HepG2 (cell line): ENCODE data around the gene CYB5R3. TPM values are rescaled to one million over a fixed set of nuclear protein-coding genes. Genes with fewer than 3 reads are reported as not detected.

Experiments used
- BORCS8-MEF2B ChIP-seq: sonication (generic); formaldehyde crosslinking; IDR thresholded peaks from 2 replicates; pipeline ENCODE4 v1.8.0; 2022; ENCODE audit warnings: mild to moderate bottlenecking, missing genetic modification reagents
- CBX1 ChIP-seq: IDR thresholded peaks from one replicate; pipeline ENCODE4 v1.6.1; 2016; ENCODE audit warnings: antibody characterized with exemption, low read depth
- FOSL2 ChIP-seq: sonication (generic); formaldehyde crosslinking; IDR thresholded peaks from 2 replicates; pipeline ENCODE4 v1.4.0; 2020; ENCODE audit warnings: missing genetic modification reagents
- FOXO1 ChIP-seq: sonication (generic); formaldehyde crosslinking; IDR thresholded peaks from 2 replicates; pipeline ENCODE4 v1.4.0; 2020; ENCODE audit warnings: missing genetic modification reagents
- GMEB2 ChIP-seq: IDR thresholded peaks from 2 replicates; pipeline ENCODE4 v1.6.1; 2016; ENCODE audit warnings: missing biosample characterization, missing genetic modification reagents, low read depth
- ISX ChIP-seq: sonication (generic); formaldehyde crosslinking; conservative IDR thresholded peaks from 2 replicates; pipeline ENCODE4 v1.5.0; 2020; ENCODE audit warnings: missing genetic modification reagents
- MIXL1 ChIP-seq: IDR thresholded peaks from 2 replicates; pipeline ENCODE4 v1.6.1; 2016
- NR3C1 ChIP-seq: sonication (generic); formaldehyde crosslinking; IDR thresholded peaks from 2 replicates; pipeline ENCODE4 v1.4.0; 2020; ENCODE audit warnings: missing genetic modification reagents
- PHF20 ChIP-seq: sonication (generic); formaldehyde crosslinking; IDR thresholded peaks from 2 replicates; pipeline ENCODE4 v1.5.0; 2020; ENCODE audit warnings: mild to moderate bottlenecking, missing genetic modification reagents
- ZBTB8A ChIP-seq: sonication (generic); formaldehyde crosslinking; IDR thresholded peaks from 2 replicates; pipeline ENCODE4 v1.4.0; 2020; ENCODE audit warnings: mild to moderate bottlenecking, low read depth, missing genetic modification reagents, borderline replicate concordance
- ZNF333 ChIP-seq: sonication (generic); formaldehyde crosslinking; IDR thresholded peaks from 2 replicates; pipeline ENCODE4 v1.4.0; 2020; ENCODE audit warnings: mild to moderate bottlenecking, missing genetic modification reagents, borderline replicate concordance
- ZNF407 ChIP-seq: sonication (generic); formaldehyde crosslinking; IDR thresholded peaks from one replicate; pipeline ENCODE4 v1.5.1; 2020; ENCODE audit warnings: mild to moderate bottlenecking, missing genetic modification reagents; ENCODE audit errors: not compliant biosample characterization
- ZNF451 ChIP-seq: sonication (generic); formaldehyde crosslinking; IDR thresholded peaks from 2 replicates; pipeline ENCODE4 v1.5.0; 2020; ENCODE audit warnings: mild to moderate bottlenecking, missing genetic modification reagents
- ZNF510 ChIP-seq: sonication (generic); formaldehyde crosslinking; IDR thresholded peaks from 2 replicates; pipeline ENCODE4 v1.4.0; 2020; ENCODE audit warnings: low read depth, mild to moderate bottlenecking, missing genetic modification reagents
- ZNF784 ChIP-seq: sonication (generic); formaldehyde crosslinking; IDR thresholded peaks from 2 replicates; pipeline ENCODE4 v1.5.1; 2020; ENCODE audit warnings: missing genetic modification reagents, mild to moderate bottlenecking, borderline replicate concordance
- ZNF878 ChIP-seq: sonication (generic); formaldehyde crosslinking; IDR thresholded peaks from 2 replicates; pipeline ENCODE4 v1.8.1; 2023; ENCODE audit warnings: mild to moderate bottlenecking, missing genetic modification reagents, moderate library complexity
- polyA plus RNA-seq, 8 experiments: library from polyadenylated mRNA; depleted of rRNA in 3 of 8; stranded (reverse) in 7 of 8; unstranded in 1 of 8; fragments of >200 nt; fragmentation: Illumina TruSeq in 4 of 8; extraction: Trizol in 4 of 8; gene quantifications; 2 replicates each; pipeline versions ENCODE4 v1.2.1 to v1.2.3, GENCODE V29; 2011 to 2016; ENCODE audit warnings: low read depth in 4 of 8, missing spikeins in 1 of 8, mixed read lengths in 1 of 8; ENCODE audit not compliant: insufficient read depth in 1 of 8
- total RNA-seq, 5 experiments: library from RNA; depleted of rRNA; stranded (reverse); fragments of >200 nt; fragmentation: Illumina TruSeq; extraction: Trizol; gene quantifications; 2 replicates each; pipeline ENCODE4 v1.2.3, GENCODE V29; 2016; ENCODE audit warnings: low read depth in 1 of 5

Gene CYB5R3
- total and polyA plus RNA-seq, 2 of the 13 experiments (the other 11 are each of a cell fraction or from before 2014, with no cell fraction given) = 32.4 to 305 TPM

- TF ChIP-seq GMEB2 (CRISPR knock-in tag) (no peak), CBX1 (no peak), ZNF878 (CRISPR knock-in tag) (0 out of 2 replicates have a peak, but pooled peaks have one; percentile 18), ZBTB8A (CRISPR knock-in tag) (no peak), ZNF510 (CRISPR knock-in tag) (no peak), FOXO1 (CRISPR knock-in tag) (peak; percentile 29; the same call in 1 of the 2 replicates), ZNF451 (CRISPR knock-in tag) (no peak), ISX (CRISPR knock-in tag) (no peak), ZNF333 (CRISPR knock-in tag) (0 out of 2 replicates have a peak, but pooled peaks have one; percentile 40), ZNF784 (no peak), PHF20 (peak; percentile 30; the same call in 1 of the 2 replicates), MIXL1 (CRISPR knock-in tag) (peak; percentile 49; the same call in 1 of the 2 replicates), FOSL2 (peak; percentile 50; the same call in 1 of the 2 replicates), BORCS8-MEF2B (CRISPR knock-in tag) (no peak), ZNF407 (no peak), NR3C1 (CRISPR knock-in tag) (no peak)
Measured at GRCh38 chr22:42648368-42649245, 585 bp downstream of the CYB5R3 start (continued).
